ENCODE results near the gene GALNT18. TPM values are rescaled to one million over a fixed set of nuclear protein-coding genes. Genes with fewer than 3 reads are reported as not detected.

GALNT18 gene
- total RNA-seq, 2 experiments from 2014 or later, result 2.4 to 2.7 TPM

GRCh38 chr11:11472106-11472505 lies 149.7 kb downstream of the GALNT18 start:
- DNase-seq, result no peak
- intact Hi-C loops (cut with micrococcal nuclease), result no loop called here
- ChIA-PET POLR2A (no interaction called here), CTCF (no interaction called here)
- no peaks in the 10 kb centered on the region for H3K4me1 Mint-ChIP-seq (ENCODE audit: low read depth)
- H3K9me3 Mint-ChIP-seq, result no peaks in the 10 kb centered on the region
- no peaks in the 10 kb centered on the region for H3K36me3 Mint-ChIP-seq
- H3K4me3 Mint-ChIP-seq, result no peak overlapping the region
- peaks cover 3% of the 10 kb centered on the region for H3K27me3 Mint-ChIP-seq
- H3K27ac Mint-ChIP-seq, result no peak overlapping the region

- Mint-ChIP-seq H3K4me3 (no peak overlapping the region), H3K4me1 (ENCODE audit: low read depth) (no peaks in the 10 kb centered on the region), H3K27me3 (peaks cover 3% of the 10 kb centered on the region), H3K9me3 (no peaks in the 10 kb centered on the region), H3K36me3 (no peaks in the 10 kb centered on the region), H3K27ac (no peak overlapping the region)
- DNase-seq, result no peak
- ChIA-PET CTCF (no interaction called here), POLR2A (no interaction called here)
- intact Hi-C loops (cut with micrococcal nuclease), result no loop called here
These were observed 150.6 kb downstream of the GALNT18 start for GRCh38 chr11:11471201-11471600.

GRCh38 chr11:11468954-11469353 lies 152.9 kb downstream of the GALNT18 start:
- POLR2A ChIA-PET, result no interaction called here
- H3K4me3 Mint-ChIP-seq, result no peak overlapping the region
- CTCF ChIA-PET, result no interaction called here

GRCh38 chr11:11467312-11467711 lies 154.5 kb downstream of the GALNT18 start:
- DNase-seq, result no peak
- H3K4me1 Mint-ChIP-seq (ENCODE audit: low read depth), result no peaks in the 10 kb centered on the region
- CTCF ChIA-PET, result no interaction called here
- H3K36me3 Mint-ChIP-seq, result no peaks in the 10 kb centered on the region
- H3K4me3 Mint-ChIP-seq, result no peak overlapping the region
- no peaks in the 10 kb centered on the region for H3K9me3 Mint-ChIP-seq
- peaks cover 2% of the 10 kb centered on the region for H3K27me3 Mint-ChIP-seq
- no peak overlapping the region for H3K27ac Mint-ChIP-seq
- intact Hi-C loops (cut with micrococcal nuclease), result no loop called here
- POLR2A ChIA-PET, result no interaction called here

More at GRCh38 chr11:11468954-11469353, 152.9 kb downstream of the GALNT18 start:
- Mint-ChIP-seq H3K4me1 (ENCODE audit: low read depth) (no peaks in the 10 kb centered on the region), H3K27ac (no peak overlapping the region), H3K9me3 (no peaks in the 10 kb centered on the region), H3K27me3 (peaks cover 3% of the 10 kb centered on the region), H3K36me3 (no peaks in the 10 kb centered on the region)
- intact Hi-C loops (cut with micrococcal nuclease), result no loop called here
- no peak for DNase-seq

GRCh38 chr11:11464555-11464954 lies 157.2 kb downstream of the GALNT18 start:
- H3K27me3 Mint-ChIP-seq, result no peaks in the 10 kb centered on the region
- intact Hi-C loops (cut with micrococcal nuclease), result no loop called here
- no peaks in the 10 kb centered on the region for H3K9me3 Mint-ChIP-seq
- H3K36me3 Mint-ChIP-seq, result no peaks in the 10 kb centered on the region
- H3K4me3 Mint-ChIP-seq, result no peak overlapping the region
- POLR2A ChIA-PET, result no interaction called here
- H3K4me1 Mint-ChIP-seq (ENCODE audit: low read depth), result no peaks in the 10 kb centered on the region
- DNase-seq, result no peak
- CTCF ChIA-PET, result no interaction called here
- no peak overlapping the region for H3K27ac Mint-ChIP-seq

GRCh38 chr11:11463405-11463804 lies 158.4 kb downstream of the GALNT18 start:
- Mint-ChIP-seq H3K36me3 (no peaks in the 10 kb centered on the region), H3K9me3 (no peaks in the 10 kb centered on the region), H3K4me3 (no peak overlapping the region), H3K27me3 (no peaks in the 10 kb centered on the region), H3K4me1 (ENCODE audit: low read depth) (no peaks in the 10 kb centered on the region), H3K27ac (no peak overlapping the region)
- CTCF ChIA-PET, result no interaction called here
- no peak for DNase-seq
- POLR2A ChIA-PET, result no interaction called here
- intact Hi-C loops (cut with micrococcal nuclease), result no loop called here

- Mint-ChIP-seq H3K4me1 (ENCODE audit: low read depth) (no peaks in the 10 kb centered on the region), H3K4me3 (no peak overlapping the region), H3K27me3 (no peaks in the 10 kb centered on the region), H3K36me3 (no peaks in the 10 kb centered on the region), H3K9me3 (no peaks in the 10 kb centered on the region), H3K27ac (no peak overlapping the region)
- no peak for DNase-seq
- intact Hi-C loops (cut with micrococcal nuclease), result no loop called here
- ChIA-PET CTCF (no interaction called here), POLR2A (no interaction called here)
These were observed 160.3 kb downstream of the GALNT18 start for GRCh38 chr11:11461473-11461872.

GRCh38 chr11:11459578-11459977 lies 162.2 kb downstream of the GALNT18 start:
- no peaks in the 10 kb centered on the region for H3K27me3 Mint-ChIP-seq
- no peak overlapping the region for H3K4me3 Mint-ChIP-seq
- intact Hi-C loops (cut with micrococcal nuclease), result no loop called here
- H3K36me3 Mint-ChIP-seq, result no peaks in the 10 kb centered on the region
- no peaks in the 10 kb centered on the region for H3K9me3 Mint-ChIP-seq
- CTCF ChIA-PET, result no interaction called here
- no peak for DNase-seq
- H3K4me1 Mint-ChIP-seq (ENCODE audit: low read depth), result no peaks in the 10 kb centered on the region
- POLR2A ChIA-PET, result no interaction called here
- no peak overlapping the region for H3K27ac Mint-ChIP-seq

- Mint-ChIP-seq H3K36me3 (no peaks in the 10 kb centered on the region), H3K4me1 (ENCODE audit: low read depth) (no peaks in the 10 kb centered on the region), H3K4me3 (no peak overlapping the region), H3K9me3 (no peaks in the 10 kb centered on the region), H3K27ac (no peak overlapping the region), H3K27me3 (no peaks in the 10 kb centered on the region)
- ChIA-PET CTCF (no interaction called here), POLR2A (no interaction called here)
- intact Hi-C loops (cut with micrococcal nuclease), result no loop called here
- no peak for DNase-seq
These were observed 163.3 kb downstream of the GALNT18 start for GRCh38 chr11:11458485-11458884.

GRCh38 chr11:11458001-11458400 lies 163.8 kb downstream of the GALNT18 start:
- intact Hi-C loops (cut with micrococcal nuclease), result no loop called here
- Mint-ChIP-seq H3K9me3 (no peaks in the 10 kb centered on the region), H3K36me3 (no peaks in the 10 kb centered on the region), H3K27ac (no peak overlapping the region), H3K27me3 (no peaks in the 10 kb centered on the region), H3K4me3 (no peak overlapping the region), H3K4me1 (ENCODE audit: low read depth) (no peaks in the 10 kb centered on the region)
- ChIA-PET POLR2A (no interaction called here), CTCF (no interaction called here)
- no peak for DNase-seq

- CTCF ChIA-PET, result no interaction called here
- no peak for DNase-seq
- POLR2A ChIA-PET, result no interaction called here
- Mint-ChIP-seq H3K36me3 (no peaks in the 10 kb centered on the region), H3K4me1 (ENCODE audit: low read depth) (no peaks in the 10 kb centered on the region), H3K9me3 (no peaks in the 10 kb centered on the region), H3K4me3 (no peak overlapping the region), H3K27ac (no peak overlapping the region), H3K27me3 (no peaks in the 10 kb centered on the region)
- intact Hi-C loops (cut with micrococcal nuclease), result no loop called here
These were observed 164.9 kb downstream of the GALNT18 start for GRCh38 chr11:11456866-11457265.

- ChIA-PET POLR2A (no interaction called here), CTCF (no interaction called here)
- intact Hi-C loops (cut with micrococcal nuclease), result no loop called here
- Mint-ChIP-seq H3K36me3 (no peaks in the 10 kb centered on the region), H3K27me3 (no peaks in the 10 kb centered on the region), H3K4me3 (no peak overlapping the region), H3K27ac (no peak overlapping the region), H3K4me1 (ENCODE audit: low read depth) (no peaks in the 10 kb centered on the region), H3K9me3 (no peaks in the 10 kb centered on the region)
- DNase-seq, result no peak
These were observed 167.1 kb downstream of the GALNT18 start for GRCh38 chr11:11454671-11455223.

- no peaks in the 10 kb centered on the region for H3K4me1 Mint-ChIP-seq (ENCODE audit: low read depth)
- ChIA-PET POLR2A (no interaction called here), CTCF (no interaction called here)
- H3K27me3 Mint-ChIP-seq, result no peaks in the 10 kb centered on the region
- H3K27ac Mint-ChIP-seq, result no peak overlapping the region
- no peak overlapping the region for H3K4me3 Mint-ChIP-seq
- no peaks in the 10 kb centered on the region for H3K36me3 Mint-ChIP-seq
- intact Hi-C loops (cut with micrococcal nuclease), result no loop called here
- H3K9me3 Mint-ChIP-seq, result no peaks in the 10 kb centered on the region
- DNase-seq, result no peak
These were observed 170.3 kb downstream of the GALNT18 start for GRCh38 chr11:11451501-11452005.
